HG03103 (cell line): ENCODE measurements around the gene GP2.
"Not testable (repeated sequence)": the region's sequence is repeated elsewhere in the genome, so short reads cannot be mapped to it uniquely, and the experiment has no call there.

ENCODE experiments used
- ATAC-seq: cut with Tn5 transposase; IDR thresholded peaks from one replicate; pipeline ENCODE4 v1.9.1; 2021; ENCODE audit warnings: low read depth; ENCODE audit not compliant: unreplicated experiment

The GP2 gene

DNA sequence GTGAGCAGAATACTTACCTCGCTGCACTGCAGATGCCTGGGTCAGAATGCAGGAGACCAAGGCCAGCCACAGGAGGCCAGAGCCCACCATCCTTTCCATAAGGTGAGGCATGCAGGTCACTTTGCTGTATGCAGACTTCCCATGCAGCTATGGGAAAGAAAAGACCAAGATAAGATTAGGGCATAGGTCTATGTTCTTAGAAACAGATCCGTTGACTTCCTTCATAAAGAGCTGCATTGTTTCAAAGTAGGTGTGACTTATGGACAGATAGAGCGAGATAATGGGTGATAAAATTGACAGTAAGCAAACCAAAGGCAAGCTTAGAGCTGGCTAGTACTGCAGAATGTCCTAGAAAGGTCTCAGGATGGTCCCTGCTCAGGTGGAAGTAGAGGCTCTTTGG lies 992 bp downstream of the GP2 start:
- ATAC-seq: no peak

DNA sequence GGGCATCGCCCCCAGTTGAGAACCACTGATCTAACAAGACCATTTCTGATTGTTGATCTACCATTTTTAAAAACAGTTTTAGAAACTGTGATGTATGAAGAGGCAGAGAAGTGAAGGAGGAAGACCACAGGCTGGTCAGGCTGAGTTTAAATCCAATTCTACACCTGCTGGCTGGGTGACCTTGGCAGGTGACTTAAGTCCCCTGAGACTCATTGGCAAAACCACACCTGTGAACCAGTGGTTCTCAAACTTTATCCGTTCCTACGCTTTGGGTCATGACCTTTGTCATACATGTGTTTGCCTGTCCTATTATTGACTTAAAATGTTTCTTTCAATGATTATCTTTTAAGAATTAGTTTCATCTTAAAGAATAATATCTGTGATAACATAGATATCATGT lies 2.3 kb downstream of the GP2 start:
- no peak for ATAC-seq

DNA sequence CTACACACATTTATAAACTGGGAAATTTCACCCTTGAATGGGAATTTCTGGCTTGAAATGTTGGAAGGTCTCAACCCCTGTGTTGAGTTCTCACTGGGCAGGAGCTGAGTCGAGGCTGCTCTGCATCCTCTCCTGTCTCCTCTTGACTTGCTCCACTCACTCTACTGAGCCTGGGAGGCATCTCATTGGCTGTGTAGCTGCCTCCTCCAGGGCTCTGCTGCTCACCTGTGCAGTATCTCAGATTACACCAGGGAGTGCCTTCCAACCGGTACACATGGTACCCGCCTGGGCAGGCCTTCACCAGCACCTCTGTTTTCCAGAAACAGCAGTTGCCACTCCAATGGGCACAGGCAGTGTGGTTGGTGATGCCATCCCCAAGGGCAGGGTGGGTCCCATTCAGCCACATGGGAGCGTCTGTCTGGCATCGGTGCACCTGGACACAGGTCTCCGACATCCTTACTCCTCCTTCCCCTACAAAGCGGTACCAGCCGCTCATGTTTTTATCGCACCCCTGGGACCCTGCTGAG lies 3.7 kb downstream of the GP2 start:
- no peak for ATAC-seq

DNA sequence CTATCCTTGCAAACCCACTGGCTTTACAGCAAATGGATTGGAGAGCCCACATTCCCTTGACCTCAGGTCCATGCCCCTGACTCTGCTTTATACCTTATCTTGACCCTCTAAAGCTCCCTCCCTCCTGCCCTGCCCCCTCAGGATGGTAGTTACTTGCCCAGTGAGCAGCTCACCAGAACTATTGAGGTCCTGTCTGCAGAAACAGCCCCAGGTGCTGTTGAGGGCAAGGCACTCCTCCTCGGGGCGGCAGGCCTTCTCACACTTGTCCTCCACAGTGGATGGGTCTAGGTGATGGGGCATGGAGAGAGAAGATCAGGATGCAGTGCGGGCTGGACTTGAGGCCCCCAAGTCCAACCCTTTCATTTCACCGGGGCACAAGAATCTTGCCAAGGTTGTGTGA lies 4.6 kb downstream of the GP2 start:
- no peak for ATAC-seq

DNA sequence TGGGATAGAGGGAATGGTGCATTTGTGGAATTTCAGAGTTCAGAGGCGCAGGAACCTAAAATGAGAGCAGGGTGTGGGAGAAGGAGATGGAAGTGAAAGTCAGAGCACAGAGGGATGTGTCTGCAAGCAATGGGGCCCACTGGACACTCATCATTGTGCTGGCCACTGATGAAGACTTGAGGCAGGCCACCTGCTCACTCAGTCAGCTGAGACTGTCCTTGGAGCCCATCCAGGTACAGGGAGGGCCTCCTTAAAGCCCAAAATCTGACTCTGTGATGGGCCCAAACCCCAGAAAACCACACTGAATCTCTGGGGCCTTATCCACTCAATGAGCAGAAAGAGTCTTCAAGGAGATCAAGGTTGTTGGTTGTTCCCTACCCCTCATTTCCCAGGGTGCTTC lies 5.6 kb downstream of the GP2 start:
- ATAC-seq: no peak

DNA sequence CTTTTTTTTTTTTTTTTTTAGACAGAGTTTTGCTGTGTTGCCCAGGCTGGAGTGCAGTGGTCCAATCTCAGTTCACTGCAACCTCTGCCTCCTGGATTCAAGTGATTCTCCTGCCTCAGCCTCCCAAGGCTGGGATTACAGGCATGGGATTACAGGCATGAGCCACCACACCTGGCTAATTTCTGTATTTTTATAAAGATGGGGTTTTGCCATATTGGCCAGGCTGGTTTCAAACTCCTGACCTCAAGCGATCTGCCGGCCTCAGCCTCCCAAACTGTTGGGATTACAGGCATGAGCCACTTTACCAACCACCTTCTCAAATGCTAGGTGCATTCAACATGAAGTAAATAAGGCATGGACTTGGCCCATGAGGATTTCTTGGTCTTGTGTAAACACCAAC lies 6.3 kb downstream of the GP2 start:
- not testable (repeated sequence) for ATAC-seq

DNA sequence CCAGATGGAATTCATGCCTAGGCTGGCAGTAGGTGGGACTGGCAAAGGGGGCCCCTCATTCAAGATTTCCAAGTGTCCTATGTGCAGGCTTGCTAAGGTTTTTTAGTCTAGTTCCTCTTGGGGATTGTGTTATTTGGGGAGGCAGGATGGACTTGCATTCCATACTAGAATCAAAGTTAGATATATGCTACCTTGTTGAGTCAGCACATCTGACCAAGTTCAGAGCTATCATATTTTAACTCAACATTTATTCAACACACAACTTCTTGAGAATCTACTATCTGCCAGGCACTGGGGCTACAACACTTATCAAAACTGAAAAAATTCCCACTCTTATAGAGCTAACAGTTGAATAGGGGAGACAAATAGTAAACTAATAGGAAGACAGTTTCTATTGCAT lies 6.7 kb downstream of the GP2 start:
- ATAC-seq: no peak

DNA sequence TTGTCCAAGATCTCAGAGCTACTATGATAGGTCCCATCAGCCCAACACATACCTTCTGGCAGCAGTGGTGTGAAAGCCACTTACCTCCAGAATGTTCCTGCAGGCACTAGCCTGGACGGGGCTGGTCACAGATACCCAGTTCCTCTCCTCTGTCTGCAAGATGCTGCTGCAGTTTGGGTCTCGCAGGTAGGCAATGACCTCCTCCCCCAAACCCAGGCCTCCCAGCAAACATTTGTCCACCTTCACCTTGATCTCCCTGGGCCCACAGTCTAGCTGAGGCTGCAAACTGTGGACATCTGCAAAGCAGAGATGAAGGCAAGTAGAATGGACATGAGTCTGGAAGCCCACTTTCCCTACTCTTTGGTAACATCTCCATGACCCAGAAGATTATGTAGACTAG lies 7.1 kb downstream of the GP2 start:
- ATAC-seq: no peak

DNA sequence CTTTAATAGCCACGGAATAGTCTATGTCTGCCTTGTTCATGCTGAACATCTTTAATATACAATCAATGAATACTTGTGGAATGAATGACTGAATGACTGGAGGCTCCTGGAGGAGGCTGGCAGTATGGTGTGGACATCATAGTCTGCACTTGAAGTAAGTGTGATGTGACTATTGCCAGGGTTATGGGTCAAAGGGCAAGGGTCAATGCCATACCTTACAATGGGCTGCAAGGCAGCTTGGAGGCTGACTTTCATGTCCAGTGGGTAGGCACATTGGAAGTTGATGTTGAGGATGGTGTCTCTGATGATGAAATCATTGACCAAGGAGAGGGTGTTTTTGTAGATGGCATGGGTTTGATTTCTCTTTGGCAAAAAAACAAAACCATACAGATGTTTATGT lies 7.9 kb downstream of the GP2 start:
- ATAC-seq: no peak

DNA sequence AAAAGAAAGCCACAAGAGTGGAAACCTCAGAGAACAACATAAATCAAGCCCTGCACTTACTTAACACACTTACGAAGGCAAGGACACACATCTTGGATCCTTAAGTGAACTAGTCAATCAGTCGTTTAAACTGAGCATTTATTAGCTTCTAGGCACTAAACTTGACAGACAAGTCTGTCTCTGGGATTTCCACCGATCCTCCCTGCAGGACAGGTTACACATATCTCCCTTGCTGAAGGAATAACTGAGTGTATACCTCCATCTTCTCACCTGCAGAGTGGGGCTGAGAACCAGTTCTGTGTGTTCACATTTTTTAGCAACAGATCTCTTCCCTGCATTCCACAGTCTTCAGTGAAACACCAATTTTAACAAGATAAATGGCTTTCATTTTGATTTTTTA lies 8.9 kb downstream of the GP2 start:
- no peak for ATAC-seq

DNA sequence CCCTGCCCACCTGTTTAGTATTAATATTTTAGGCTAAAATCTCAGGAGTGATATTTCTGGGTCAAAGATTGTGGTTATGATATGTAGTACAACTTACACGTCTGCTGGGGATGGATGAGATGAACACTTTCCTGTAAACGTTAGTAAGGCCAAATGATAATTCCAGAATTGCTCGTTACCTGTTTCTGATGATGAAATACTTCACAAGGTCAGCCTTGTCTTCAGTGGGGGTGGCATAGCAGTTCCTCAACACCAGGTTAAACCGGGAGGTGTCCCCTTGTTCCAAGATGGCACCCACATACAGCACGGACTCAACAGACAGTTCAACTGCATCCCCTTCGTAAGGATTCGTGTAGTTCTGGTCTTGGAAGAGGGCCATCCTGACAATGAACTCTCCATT lies 9.3 kb downstream of the GP2 start:
- ATAC-seq: no peak

DNA sequence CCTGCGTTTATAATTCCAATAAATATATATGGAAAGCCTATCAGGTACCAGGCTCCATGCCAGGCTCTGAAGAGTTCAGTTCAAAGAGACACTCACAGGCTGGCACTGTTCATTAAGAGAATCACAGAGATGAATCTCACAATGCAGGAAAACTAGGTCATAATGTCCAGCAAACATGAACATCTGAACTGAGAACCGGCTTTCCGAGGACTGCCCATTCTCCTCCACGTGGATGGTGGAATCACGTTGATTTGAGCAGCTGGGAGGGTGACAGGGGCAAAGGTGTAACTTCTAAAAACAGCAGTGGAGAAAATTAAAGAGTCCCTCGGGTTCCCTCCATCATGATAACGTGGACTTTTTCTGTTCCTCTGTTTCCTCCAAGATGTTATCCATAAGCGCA lies 10.2 kb downstream of the GP2 start:
- no peak for ATAC-seq

DNA sequence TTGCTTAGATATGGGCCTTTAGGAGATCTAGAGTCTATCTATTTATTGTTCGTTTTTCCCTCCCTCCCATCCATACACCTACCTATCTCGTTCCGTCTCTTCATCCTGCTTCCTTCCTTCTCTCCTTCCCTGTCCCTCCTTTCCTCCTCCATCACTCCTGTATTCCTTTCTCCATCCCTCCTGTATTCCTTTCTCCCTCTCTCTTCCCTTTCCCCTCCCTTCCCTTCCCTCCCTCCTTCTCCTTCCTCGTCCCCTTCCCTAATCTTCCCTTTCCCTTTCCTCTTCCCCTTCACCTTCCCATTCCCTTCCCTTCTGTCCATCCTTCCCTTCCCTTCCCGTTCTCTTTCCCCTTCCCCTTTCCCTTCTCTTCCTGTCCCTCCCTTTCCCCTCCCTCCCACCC lies 10.6 kb downstream of the GP2 start:
- ATAC-seq: no peak

DNA sequence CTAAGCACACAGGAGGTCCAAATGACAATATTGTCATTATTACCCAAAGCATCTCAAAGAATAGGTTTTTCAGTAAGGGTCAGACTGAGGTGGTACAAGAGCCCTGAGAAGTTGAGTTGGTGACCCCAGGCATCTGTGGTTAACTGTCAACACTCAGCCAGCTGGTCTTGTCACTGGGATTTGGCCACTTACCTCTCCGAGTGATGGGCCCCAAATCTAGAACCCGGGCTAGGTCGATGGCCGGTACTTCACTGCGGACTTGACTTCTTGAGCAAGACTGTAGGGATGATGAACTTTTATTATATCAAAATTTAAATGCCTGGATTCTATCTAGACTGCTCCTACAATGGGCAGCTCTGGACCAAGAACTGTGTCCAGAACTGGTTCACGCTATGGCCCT lies 11.5 kb downstream of the GP2 start:
- ATAC-seq: no peak

DNA sequence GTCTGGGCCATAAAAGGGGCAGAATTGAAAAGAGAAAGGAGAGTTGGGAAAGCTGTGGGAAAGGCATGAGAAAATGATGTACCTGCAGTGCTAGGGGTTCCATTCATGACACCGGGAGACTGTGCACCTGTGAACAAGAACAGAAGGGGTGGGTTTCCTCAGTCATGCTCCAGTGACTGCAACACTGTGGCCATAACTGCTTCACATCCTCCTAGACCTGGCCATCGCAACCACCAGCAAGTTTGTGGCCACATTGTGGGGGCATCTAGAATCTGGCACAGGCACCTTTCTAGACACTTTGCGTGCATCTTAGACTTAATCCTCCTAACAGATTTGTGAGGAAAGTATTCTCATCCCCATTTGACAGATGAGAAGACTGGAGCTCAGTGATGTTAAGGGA lies 12.7 kb downstream of the GP2 start:
- no peak for ATAC-seq

DNA sequence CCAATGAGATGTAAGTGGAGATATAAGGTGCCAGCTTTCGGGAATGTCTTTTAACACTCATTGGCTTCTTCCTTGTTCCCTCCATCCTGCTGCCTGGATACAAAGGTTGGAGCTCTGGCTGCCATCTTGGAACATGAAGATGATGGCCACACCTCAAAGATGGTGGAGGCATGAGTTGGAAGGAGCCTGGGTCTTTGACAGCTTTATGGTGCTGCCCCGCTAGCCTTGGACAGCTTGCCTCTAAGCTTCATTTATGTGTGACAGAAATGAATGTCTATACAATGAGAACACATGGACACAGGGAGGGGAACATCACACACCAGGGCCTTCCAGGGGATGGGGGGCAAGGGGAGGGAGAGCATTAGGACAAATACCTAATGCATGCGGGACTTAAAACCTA lies 13.6 kb downstream of the GP2 start:
- ATAC-seq: no peak

DNA sequence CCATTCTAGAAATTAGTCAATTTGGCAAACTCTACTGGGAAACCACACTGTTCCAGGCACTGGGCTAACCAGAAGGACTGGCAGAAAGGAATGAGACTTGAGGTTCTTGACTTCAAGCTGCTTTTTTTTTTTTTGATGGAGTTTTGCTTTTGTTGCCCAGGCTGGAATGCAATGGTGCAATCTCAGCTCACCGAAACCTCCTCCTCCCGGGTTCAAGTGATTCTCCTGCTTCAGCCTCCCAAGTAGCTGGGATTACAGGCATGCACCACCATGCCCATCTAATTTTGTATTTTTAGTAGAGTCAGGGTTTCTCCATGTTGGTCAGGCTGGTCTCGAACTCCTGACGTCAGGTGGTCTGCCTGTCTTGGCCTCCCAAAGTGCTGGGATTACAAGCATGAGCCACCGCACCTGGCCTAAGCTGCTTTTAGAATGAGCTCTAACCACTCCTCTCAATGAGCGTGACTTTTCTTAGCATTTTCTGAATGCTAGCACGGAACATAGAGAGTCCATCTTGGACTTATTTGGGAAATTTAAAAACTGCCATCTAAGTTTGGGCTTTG lies 14.7 kb downstream of the GP2 start:
- ATAC-seq: not testable (repeated sequence)

DNA sequence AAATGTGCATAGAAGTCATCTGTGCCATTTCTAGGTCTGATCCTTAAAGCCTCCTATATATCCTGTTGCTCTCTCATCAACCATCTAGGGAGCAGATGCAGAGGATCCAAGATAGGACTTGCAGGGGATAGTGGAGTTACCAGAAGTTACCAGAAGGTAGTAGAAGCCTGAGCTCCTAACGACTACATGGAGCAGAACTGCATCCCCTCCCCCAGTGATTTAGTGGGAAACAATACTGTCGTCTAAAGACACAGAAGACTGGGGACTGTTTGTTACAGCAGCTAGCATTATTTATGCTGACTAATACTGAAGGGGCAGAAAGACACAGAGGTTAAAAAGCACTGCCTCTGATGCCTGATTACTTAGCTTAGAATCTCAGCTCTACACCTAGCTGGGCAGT lies 15.8 kb downstream of the GP2 start:
- no peak for ATAC-seq

DNA sequence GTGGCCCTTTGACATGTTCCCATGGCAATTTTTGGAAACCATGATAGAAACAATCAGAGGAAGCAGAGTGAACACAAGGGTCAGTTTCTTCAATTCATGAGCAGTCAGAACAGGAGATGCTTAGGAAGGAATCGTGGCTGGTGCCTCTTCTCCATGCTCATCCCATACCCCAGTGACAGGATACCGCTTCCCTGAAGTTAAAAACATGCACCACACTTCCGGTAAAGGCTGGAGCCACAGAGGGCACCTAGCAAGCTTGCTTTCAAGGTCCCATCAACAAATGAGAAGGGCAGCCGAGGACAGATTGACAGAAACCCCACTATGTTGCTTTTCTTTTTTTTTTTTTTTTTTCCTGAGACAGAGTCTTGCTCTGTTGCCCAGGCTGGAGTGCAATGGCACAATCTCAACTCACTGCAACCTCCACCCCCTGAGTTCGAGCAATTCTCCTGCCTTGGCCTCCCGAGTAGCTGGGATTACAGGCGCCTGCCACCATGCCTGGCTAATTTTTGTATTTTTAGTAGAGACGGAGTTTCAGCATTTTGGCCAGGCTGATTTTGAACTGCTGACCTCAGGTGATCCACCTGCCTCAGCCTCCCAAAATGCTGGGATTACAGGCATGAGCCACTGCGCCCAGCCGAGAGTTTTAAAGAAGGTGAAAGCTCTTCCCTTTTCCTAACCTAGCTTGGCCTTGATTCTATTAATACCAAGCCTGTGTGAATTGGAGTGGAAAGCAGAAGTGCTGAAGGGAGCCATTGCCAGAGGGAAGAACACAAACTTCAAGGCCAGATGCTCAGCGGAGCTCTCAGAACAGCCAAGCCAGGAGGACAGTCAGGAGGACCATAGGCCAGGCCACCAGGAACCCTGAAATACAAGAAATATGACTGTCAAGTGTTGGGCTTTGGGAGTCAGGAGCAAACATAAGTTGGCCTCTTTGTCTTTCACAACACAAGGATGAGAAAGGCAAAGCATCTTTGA lies 16.6 kb downstream of the GP2 start:
- ATAC-seq: no peak

DNA sequence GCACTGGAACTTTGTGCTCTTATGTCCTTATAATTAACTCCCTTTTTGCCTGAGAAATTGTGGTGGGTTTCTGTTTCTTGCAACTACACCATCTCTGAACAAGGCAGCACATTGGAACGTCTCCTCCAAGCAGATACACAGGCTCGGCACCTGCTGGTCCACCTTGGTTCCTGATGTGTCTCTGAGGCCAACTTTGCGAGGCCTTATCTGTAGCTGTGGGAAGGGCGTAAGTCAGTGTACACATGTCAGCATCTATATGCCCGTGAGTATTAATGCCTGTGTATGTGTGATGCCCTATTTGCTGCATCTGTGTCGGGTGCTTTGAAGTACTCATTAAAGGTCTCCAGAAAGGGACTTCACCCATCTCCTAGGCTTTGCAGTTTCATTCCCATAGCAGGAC lies 17.5 kb downstream of the GP2 start:
- ATAC-seq: no peak

DNA sequence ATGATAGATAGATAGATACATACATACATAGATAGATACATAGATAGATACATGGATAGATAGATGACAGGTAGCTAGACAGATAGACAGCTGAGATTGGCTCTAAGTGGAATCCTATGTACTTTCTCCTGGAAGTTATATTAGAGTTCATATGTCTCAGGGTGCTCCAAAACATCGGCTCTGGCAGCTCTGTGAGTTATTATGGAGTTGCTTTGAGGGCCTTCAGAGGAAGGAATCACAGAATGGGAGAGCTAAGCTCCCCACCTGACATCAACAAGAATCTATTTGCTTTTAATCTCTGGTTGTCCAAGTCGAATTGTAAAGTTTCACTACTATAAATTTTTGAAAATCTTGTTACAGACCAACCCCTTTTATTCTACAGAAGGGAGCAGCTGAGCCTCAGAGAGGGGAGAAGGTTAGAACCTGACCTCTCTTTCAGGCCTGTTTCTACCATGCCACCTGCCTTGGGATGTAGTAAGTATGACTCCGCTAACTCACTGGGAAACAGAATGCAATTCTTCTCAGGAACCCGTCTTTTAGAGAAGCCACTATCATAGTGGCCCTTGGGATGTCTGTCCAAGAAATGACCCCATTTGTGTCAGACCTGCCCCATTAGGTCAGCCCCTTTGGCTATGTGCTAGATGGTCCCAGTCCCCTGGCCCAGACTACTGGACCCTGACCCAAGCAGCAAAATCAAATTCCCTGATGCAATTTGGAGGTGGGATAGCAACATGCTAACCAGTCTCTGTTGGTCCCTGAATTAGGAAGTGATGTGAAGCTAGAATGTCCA lies 18.3 kb downstream of the GP2 start:
- no peak for ATAC-seq
